HG02678 (cell line): Measurements from ENCODE around the gene METTL1.

Experiments
- ATAC-seq: cut with Tn5 transposase; IDR thresholded peaks from one replicate; pipeline ENCODE4 v1.9.1; 2021; ENCODE audit warnings: mild to moderate bottlenecking, moderate library complexity; ENCODE audit not compliant: unreplicated experiment

METTL1 gene

DNA sequence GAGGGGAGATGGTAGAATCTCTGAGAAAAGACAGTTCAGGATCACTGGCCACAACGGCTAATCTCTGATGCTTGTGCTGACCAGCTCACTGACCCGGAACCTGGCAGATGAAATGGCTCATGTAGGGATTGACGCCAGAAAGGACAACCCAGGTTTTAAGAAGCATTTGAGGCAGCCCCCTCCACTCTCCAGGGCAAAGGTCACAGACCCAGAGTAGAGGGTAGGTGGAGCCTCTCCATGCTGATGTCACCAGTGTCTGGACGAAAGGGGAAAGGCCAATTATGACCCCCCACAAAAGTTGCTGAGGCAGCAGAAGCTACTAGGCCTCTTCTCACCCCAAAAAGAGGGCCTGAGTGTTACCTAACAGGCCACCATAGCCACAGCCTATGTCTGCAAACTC, 1.2 kb downstream of the METTL1 start:
- ATAC-seq = no peak

DNA sequence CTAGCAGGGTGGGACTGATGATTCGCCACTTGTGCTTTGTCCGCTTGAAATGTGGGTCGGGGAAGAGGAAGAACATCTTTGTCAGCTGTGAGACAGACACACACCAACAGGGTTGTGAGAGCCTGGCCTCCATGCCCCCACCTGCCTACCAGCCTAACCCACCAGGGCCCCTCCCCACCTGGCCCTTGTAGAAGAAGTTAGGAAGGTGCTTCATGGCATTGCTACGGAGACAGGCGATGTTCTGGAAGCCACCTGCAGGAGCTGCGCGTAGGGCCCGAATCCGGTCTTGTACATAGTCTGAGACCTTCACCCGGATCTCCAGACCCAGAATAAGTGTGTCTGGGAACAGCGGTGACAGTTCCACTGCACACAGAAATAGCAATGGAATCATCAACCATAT, 2.3 kb downstream of the METTL1 start:
- no peak for ATAC-seq

DNA sequence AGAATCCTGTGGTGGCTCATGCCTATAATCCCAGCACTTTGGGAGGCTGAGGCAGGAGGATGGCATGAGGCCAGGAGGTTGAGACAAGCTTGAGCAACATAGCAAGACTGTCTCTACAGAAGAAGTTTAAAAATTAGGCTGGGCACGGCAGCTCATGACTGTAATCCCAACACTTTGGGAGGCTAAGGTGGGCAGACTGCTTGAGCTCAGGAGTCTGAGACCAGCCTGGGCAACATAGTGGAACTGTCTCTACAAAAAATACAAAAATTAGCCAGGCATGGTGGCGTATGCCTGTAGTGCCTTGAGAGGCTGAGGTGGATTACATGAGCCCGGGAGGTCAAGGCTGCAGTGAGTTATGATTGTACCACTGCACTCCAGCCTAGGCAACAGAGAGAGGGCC, 4.0 kb downstream of the METTL1 start:
- ATAC-seq = no peak

DNA sequence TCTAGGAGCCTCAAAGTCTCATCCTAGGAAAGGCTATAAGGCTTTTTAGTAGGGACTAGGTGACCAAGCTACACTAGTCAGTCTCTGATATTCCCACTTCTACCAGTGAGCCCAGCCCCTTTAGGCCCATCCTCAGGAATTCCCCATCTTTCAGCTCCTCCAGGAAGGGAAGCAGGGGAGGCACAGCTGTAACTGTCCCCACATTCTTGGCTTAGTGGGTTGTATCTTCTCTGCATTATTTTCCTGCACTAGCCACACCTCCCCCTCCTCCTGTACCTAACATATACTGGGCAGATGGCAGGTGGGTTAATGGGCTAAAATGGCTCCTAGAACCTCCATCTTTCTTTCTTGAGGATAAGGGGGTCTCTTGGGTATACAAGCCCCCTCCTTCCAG, 4.6 kb downstream of the METTL1 start:
- ATAC-seq = no peak

DNA sequence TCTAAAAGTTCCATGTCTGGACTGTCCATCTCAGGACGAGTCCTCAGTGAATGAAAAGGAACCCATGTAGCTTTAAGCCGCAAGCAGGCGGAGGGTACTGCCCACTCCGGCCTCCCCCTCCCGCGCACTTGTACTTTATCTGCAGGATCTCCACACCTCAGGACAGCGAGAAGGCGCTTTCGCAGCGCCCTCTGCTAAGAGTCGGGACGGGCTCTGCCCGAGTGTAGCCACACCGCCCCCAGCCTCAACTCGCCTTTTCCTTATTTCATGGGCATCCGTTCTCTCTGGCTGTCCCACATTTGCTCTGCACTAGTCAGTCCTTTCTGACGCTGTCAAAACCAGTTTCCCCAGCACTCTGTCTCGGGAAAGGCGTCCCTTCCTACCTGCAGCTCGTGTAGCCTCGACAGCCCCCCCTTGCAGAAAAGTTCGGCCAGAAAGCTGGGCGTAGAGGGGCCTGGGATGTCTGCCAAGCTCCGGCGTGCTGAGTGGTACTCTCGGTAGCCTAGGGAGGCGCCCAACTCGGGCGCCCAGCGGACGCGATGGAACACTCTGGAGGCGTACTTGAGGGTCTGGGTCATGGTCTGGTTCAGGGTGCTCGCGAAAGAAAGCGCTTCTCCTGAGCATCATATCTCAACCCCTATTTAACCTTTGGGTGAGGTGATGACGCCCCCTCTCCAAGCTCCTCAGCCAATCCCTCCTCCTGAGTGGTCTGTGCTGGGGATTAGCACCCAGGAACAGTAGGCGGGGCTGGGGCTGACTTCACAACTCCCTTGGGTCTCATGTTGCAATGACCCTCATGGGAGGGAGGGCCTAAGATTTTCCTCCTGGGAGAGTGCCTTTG, 5.2 kb downstream of the METTL1 start, which contains the start of gene CYP27B1:
CYP27B1 (minus strand) TSS at position 615 of the 841 bp plus-strand sequence; CDS start at position 578, 37 bp downstream.
- ATAC-seq = no peak

DNA sequence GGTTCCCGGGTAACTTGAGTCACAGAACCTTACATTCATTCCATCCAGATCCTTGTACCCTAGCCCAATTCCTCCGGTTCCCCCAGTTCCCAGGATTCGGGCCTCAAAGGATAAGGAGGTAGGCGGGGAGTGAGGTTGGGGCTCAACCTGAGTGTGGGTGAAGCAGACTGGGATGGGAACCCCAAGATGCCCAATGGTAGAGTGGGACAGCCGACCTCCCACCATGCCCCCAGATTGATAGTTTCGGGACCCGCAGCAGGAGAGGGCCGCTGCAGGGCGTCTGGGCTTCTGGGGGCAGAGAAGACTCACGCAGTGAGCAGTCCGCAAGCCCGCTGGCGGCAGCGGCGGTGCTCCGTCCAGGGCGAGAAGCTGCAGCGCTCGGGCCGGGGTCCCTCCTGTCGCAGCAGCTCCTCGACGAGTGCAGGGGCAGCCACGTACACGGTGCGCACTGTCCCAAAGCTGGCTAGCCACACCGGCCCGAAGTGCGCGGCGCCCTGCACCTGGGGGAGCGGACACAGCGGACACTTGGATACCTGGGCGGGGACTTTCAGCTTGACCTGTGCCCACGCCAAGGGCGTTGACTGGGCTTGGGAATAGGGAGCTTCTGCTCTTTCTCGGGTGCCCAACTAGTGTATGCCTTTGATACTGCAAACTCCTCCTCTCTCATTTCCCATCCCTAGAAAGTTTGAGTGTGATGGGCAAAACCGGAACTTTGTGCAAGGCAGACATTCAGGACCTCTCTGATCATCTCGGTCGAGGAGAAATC, 6.0 kb downstream of the METTL1 start:
- ATAC-seq = no peak

DNA sequence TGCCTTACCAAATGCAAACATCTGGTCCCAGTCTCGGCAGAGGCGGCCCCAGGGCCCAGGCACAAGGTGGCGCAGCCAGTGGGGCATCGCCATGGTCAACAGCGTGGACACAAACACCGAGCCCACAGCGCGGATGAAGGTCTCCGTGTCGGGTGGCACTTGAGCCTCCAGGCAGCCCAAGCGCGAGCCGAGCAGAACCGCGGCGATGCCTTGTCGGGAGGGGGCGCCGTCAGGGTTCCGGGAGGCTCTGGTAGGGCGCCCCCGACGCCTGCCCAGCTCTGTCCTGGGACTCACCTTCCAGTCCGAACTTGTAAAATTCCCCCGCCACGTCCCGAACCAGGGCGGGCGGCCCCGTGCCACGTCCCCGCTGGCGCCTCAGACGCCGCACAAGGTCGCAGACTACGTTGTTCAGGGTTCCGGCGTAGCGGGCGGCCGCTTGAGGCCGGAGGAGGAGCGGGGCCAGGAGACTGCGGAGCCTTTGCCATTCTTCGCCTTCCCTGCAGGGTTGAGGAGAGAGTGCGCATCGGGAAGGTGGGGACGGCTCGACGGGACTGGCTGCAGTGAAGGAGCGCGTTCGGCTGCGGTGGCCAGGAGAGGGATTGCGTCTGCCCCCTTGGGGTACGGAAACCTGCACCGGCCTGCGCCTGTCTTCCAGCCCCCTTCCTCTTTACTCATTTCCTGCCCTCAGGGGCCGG, 6.8 kb downstream of the METTL1 start:
- no peak for ATAC-seq

DNA sequence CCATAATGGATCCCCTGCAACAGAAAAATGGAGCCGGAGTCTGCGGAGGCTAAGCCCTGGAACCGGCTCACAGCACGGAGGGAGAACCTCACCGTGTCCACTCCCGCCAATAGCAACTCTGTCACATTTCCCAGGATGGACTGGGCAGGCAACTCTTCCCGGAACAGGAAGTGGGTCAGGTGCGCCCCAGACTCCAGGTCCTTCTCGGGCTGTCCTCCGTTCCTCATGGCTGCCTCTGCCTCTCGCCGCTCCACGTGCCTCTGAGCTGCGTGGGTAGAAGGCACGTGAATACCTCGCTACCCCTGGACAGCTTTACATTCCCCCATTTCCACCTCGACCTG, 7.3 kb downstream of the METTL1 start:
- no peak for ATAC-seq

DNA sequence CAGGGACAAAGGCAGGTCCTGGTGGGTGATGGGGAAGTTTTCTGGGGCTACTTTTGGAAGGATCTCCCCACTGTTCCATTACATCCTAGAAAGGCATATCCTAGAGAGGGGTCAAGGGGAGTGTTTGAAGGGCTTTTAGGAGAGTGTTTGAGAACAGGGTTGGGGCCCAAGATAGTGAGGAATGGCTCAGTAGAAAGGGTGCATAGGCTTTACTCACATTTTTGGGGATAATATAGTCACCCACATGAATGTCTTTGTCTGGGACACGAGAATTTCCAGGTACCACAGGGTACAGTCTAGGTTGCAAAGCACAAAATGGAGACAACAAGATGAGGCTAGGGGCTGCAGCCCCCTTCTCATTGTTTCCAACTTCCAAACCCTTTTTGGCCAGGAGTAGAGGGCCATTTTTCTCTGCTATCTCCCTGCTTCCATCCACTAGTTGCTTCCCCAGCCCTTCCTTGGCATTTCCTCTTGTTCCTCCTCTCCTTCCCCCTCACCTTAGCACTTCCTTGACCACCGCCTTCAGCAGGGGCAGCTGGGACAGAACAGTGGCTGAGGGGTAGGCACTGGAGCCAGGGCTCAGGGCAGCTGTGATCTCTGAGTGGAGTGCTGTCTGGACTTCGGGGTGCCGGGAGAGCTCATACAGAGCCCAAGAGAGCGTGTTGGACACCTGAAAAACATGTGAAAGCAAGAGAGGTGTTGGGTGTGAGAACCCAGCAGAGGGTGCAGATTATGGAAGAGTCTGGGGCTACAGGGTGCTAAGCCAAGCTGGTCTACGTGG, 7.8 kb downstream of the METTL1 start:
- no peak for ATAC-seq

DNA sequence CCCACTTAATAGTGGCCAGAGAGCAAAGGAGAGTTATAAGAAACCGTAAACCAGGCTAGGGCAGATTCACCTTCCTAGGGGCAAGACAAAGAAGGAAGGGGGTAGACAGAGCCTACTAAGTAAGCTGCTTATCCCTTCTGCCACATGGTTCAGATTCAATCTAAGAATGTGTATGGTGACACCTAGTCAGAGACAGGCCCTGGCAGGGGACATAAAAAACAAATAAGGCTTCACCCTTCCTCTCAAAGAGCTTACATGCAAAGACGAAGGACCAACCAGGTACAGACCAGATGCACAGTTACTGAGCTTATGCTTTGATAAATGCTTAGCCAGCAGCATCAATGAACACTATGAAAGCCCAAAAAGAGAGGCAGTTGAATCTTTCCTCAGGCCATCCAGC, 9.4 kb downstream of the METTL1 start:
- ATAC-seq = no peak

DNA sequence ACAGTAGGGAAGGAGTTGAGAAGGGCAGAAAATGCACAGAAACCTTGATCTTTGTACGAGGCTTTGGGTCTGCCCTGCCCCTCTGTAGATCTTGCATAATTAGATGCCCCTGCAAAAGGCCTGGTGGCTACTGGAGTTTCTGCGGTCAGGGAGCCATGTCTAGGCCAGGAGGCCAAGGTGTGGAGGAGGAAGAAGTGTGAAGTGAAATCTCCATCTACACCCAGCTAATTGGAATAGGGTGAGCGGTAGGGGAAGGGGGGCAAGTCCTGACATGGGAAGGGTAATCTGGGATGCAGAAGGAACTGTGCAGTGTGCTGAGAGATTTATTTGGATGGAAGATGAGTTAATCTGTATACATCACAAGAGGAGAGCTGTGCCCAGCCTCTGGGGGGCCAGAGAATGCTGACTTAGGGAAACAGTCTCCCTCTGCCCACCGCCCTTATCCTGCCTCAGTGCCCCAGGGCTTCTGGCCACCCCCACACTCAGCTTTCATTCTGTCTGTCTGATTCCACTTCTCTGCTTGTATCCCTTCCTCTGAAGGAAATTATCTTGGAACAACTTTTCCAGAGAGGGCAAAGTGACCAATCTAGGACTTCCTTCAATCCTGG, 10.4 kb downstream of the METTL1 start:
- ATAC-seq = no peak

DNA sequence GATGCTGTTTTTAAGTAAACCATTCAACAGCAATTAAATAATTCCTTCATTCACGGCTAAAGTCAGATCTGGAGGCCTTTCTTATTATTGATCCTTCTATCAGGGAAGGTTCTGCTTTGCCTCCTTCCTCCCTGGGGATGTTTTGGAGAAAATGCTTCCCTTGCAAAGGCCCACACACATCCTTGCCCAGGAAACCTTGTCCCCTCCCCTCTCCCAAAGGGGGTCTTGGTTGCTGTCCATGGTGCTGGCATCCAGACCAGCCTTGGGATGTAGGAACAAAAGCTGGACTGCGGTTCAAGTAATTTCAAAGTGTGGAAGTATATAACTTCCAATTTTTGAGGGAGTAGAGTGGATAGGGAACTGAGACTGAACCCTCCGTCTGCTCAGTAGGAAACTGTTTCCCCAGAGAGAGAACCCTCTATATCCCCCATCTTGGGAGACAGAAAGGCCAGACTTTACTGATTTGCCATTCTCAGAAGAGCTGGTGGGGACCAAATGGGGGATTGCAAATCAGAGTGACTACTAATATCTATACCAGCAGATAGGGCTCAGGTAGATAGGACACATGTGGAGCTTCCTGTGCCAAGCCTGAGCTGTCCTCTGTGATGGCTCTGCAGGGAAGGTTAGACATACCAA, 11.4 kb downstream of the METTL1 start:
- ATAC-seq = no peak

DNA sequence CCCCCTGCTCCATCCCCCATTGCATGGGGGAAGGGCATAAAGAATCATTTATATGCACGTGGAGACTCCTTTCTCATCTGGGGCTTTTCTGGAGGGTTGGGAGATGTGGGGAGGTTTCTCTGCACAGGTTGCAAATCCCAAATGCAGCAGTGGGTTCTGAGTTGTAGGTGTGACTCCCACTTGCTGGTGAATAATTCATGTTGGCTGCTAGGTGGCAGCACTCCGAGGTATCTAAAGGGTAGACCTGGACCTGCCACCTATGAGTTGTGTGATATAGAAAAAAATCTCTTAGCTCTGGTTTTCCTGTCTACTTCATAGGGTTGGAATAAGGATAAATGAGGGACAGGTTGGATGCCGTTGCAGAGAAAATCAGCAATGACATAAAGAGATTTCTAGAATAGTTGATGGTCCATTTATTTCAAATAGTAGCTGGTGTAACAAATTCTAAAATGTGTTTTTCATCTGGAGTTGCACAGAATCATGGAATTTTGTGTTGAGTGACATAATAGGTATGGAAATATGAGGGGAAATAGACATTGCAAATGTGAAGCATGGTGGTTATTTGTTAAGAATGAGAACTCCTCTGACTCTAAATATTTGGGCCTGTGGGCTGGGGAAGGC, 12.4 kb downstream of the METTL1 start:
- no peak for ATAC-seq

DNA sequence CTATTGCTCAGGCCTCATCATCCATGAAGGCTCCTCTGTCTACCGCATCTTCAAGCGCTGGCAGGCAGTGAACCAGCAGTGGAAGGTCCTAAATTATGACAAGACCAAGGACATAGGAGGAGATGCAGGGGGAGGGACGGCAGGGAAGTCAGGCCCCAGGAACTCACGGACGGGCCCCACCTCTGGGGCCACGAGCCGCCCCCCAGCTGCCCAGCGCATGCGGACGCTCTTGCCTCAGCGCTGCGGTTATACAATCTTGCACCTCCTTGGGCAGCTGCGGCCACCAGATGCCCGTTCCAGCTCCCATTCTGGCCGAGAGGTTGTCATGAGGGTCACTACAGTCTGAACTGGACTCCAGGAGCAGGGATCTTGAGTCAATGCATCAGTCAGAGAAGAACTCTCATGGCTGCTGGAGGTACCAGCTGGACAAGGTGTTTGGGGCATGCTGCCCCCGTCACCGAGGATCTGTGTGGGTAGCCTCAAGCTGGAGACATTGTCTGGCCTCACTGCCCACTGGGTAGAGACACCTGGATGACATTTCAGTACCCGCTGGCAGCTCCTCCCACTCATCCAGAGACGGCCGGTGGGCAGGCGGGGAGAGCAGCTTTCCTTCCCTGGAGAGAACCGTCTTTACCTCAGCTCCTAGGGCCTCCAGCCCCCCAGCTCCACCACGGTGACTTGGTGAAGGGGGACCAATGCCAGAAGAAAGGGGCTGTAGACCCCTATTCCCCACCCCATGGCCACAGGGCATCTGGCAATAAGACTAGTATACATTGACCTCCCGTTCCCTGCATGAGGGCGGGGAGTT, 13.1 kb downstream of the METTL1 start:
- ATAC-seq = no peak

DNA sequence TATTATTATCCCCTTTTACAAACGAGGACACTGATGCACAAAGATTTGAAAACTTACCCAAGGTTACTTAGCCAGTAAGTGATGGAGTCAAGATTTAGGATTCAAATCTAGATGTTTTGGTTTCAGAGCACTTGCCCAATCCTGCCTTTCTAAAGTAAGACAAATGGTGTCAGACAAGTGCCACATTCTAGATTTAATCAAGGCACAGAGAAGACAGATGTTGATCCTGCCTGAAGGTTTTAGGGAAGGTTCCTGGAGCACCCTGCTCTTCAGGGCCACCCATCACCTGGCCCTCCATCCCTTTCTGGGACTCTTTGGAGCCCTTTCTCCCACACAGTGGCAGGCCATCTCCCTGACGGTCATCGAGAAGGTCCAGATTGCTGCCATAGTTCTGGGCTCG, 14.1 kb downstream of the METTL1 start:
- no peak for ATAC-seq

DNA sequence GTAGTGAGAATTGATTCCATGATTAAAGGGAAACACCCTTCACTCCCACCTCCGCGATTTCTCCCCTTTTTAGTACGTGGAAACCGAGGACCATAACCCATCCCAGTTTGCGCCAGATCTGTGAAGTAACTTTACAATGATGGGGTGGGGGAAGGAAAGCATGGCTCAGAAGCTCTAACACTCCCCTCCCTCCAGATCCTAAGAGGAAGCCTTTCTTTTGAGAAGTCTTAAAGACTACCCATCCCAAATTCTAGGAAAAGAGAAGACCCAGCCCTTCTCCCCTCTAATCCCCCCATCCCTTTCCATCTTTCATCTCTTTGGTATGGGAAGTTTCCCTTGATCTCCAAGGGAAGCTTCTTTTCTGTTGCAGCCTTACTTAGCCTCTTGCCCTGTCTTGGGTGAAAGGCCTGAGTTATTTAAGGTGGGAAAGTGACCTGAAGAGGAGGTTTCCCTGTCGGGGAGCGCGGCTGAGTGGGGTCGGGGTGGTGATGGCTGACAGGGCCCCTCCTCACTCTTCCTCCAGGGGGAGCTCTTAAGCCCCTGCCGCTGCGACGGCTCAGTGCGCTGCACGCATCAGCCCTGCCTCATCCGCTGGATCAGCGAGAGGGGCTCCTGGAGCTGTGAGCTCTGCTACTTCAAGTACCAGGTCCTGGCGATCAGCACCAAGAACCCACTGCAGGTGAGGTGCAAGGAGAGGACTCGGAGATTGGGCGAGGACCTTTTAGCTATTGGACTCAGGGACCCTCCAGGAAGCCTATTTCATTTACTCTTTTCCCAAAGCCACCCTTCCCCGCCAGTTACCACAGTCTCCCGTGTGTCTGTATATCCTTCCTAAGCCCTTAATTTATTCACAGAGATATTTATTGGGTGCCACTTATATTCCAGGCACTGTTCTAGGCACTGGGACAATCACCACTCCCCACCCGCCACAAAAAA, 15.2 kb downstream of the METTL1 start:
- ATAC-seq = no peak

DNA sequence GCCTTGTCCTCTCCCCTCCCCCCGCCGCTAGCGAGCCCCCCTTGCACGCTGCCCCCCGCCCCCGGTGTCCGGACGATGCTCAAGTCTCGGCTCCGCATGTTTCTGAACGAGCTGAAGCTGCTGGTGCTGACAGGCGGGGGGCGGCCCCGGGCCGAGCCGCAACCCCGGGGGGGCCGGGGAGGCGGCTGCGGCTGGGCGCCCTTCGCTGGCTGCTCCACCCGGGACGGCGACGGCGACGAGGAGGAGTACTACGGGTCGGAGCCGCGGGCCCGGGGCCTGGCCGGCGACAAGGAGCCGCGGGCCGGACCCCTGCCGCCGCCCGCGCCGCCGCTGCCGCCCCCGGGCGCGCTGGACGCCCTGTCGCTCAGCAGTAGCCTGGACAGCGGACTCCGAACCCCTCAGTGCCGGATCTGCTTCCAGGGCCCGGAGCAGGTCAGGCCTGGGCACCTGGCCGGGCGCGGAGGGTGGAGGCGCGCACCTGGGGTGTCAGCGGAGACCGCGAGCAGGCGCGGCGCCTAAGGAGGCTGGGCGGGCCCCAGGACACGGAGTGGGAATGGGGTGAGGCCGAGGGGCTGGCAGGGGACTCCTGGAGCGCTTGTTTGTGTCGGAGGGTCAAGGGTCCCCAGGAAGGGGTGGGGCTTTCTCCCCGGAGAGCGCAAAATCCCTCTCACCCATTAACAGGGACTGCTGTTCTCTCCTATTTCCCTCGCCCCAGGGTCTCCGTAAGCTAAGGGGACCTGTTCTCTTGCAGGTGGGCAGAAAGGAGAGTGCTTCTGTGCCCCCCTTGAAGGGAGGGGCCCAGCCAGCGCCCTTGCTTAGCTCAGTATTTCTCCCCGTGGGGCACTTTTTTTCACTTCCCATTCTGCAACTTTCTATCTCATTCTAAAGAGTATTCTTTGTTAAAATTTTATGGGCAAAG, 16.2 kb downstream of the METTL1 start:
- no peak for ATAC-seq
